ENCODE results near the gene SORCS2. TPM values are rescaled to one million over a fixed set of nuclear protein-coding genes. Genes with fewer than 3 reads are reported as not detected.
A peak's percentile ranks its signal among the peaks of the same experiment; 100 is the strongest.

The SORCS2 gene
- total RNA-seq, 1 donor from 2014 or later: 10.9 TPM

DNA sequence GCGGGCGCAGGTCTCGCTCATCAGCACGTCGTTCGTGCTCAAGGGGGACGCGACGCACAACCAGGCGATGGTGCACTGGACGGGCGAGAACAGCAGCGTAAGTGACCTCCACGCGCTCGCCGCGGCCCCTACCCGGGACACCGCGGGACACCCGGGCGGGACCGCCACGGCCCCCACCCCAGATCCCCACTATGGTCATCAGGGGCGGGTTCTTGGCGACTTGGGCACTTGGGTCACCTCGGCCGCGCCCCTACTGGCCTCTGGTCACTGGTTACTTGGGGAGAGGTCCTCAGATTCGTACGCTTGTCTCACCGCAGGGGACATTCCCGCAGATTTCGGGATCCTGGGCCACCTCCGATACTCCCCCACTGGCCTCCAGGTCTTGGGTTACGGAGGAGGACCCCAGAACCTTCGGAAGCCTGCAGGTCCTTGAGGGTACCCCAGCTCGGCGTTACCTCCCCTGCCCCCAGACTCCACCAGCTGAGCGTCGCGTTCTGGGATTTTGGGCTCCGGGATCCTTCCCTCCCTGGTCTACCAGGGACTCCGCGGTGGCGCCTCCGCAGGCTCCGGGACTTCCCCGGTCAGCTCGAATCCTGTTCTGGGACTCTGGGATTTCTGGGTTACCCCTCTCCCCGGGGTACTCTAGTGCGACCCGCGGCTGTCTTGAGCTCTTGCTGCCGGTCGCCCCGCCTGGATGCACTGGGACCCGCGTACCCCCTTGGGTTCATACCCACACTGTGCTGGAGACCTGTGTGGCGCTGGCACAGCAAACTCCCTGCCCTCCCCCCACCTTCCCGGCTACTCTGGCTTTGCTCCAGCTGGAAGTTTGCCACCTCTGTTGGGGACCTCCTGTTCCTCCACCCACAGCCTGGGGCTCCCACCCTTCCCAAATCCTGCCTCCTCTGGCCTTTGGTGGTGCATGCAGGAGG lies 956 bp downstream of the SORCS2 start:
- Mint-ChIP-seq H3K9me3 (ENCODE audit: low read depth) (no peaks in the 10 kb centered on the region), H3K4me3 (ENCODE audit: unreplicated experiment) (peak overlapping the region; percentile 69), H3K4me1 (ENCODE audit: low read depth) (peaks cover 50% of the 10 kb centered on the region), H3K36me3 (ENCODE audit: low read depth) (no peaks in the 10 kb centered on the region), H3K27me3 (ENCODE audit: low read depth) (peaks cover 24% of the 10 kb centered on the region), H3K27ac (ENCODE audit: unreplicated experiment) (no peak overlapping the region)
- TF ChIP-seq, protein P1, sequence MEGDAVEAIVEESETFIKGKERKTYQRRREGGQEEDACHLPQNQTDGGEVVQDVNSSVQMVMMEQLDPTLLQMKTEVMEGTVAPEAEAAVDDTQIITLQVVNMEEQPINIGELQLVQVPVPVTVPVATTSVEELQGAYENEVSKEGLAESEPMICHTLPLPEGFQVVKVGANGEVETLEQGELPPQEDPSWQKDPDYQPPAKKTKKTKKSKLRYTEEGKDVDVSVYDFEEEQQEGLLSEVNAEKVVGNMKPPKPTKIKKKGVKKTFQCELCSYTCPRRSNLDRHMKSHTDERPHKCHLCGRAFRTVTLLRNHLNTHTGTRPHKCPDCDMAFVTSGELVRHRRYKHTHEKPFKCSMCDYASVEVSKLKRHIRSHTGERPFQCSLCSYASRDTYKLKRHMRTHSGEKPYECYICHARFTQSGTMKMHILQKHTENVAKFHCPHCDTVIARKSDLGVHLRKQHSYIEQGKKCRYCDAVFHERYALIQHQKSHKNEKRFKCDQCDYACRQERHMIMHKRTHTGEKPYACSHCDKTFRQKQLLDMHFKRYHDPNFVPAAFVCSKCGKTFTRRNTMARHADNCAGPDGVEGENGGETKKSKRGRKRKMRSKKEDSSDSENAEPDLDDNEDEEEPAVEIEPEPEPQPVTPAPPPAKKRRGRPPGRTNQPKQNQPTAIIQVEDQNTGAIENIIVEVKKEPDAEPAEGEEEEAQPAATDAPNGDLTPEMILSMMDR (IDR thresholded peaks at IDR 0.05): no peak
- no peak for DNase-seq (ENCODE audit: low spot score)

DNA sequence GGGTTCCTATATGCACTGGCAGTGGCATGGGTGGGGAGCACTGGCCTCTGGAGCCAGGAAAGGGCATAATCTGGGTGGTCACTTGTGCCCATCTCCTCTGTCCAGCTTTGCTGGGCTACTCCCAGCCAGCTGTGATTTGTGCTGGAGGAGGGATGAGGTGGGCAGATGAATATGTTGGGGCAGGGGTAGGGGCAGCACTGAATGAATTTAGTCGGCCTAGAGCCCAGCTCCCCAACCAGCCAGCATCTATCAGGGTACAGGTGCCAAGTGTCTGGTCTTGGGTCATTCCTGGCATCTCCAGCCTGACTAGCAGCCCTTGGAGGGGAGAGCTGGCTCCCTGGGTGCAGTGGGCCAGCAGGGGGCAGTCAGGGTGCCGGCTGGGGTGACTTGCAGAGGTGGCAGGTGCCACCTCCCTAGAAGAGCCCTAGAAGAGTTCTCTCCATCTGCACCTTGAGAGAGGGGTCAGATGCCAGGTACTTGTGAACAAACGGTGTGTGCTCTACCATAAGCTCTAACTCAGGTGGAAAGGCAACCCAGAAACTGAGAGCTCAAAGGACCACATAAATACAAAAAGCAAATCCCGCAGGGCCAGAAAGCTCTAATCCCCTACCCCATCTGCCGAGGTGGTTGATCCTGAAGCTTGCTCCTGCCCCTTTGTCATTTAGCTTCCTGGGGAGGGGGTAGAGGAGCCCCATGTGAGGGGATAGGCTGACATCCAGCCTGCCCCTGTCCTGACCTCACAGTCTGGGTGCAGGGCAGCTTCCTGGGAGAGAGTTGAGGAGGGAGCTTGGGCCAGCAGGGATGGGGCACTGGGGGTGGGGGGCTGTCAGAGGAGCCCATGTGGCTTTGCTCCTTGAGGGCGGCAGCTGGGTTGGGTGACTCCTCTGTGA lies 2.2 kb downstream of the SORCS2 start:
- H3K36me3 Mint-ChIP-seq (ENCODE audit: low read depth): no peaks in the 10 kb centered on the region
- H3K27ac Mint-ChIP-seq (ENCODE audit: unreplicated experiment): peak overlapping the region; percentile 12
- peaks cover 12% of the 10 kb centered on the region for H3K27me3 Mint-ChIP-seq (ENCODE audit: low read depth)
- TF ChIP-seq, protein P1 (IDR thresholded peaks at IDR 0.05): peak; percentile 75
- no peak overlapping the region for H3K4me3 Mint-ChIP-seq (ENCODE audit: unreplicated experiment)
- H3K9me3 Mint-ChIP-seq (ENCODE audit: low read depth): no peaks in the 10 kb centered on the region
- no peak for DNase-seq (ENCODE audit: low spot score)
- peaks cover 52% of the 10 kb centered on the region for H3K4me1 Mint-ChIP-seq (ENCODE audit: low read depth)

DNA sequence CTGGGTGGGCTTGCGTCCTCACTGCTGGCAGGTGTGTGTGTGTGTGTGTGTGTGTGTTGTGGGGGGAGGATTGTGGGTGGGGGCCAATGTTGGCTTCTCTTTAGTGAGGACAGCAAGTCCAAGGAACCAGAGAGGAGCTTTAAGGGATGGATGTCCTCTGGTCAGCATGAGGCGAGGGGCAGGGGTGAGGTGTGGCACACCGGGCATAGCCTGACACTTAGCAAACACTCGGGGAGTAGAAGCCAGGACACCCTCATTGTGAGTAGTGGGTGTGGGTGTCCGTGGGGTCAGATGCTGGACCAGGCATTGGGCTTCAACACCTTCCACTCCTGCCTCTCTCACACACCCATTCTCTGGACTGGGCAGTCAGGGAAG lies 2.8 kb downstream of the SORCS2 start:
- peak overlapping the region; percentile 73 for H3K27ac Mint-ChIP-seq (ENCODE audit: unreplicated experiment)
- H3K27me3 Mint-ChIP-seq (ENCODE audit: low read depth): peaks cover 6% of the 10 kb centered on the region
- H3K4me3 Mint-ChIP-seq (ENCODE audit: unreplicated experiment): no peak overlapping the region
- no peak for DNase-seq (ENCODE audit: low spot score)
- no peaks in the 10 kb centered on the region for H3K36me3 Mint-ChIP-seq (ENCODE audit: low read depth)
- H3K4me1 Mint-ChIP-seq (ENCODE audit: low read depth): peaks cover 52% of the 10 kb centered on the region
- H3K9me3 Mint-ChIP-seq (ENCODE audit: low read depth): no peaks in the 10 kb centered on the region
- TF ChIP-seq, protein P1 (IDR thresholded peaks at IDR 0.05): no peak

DNA sequence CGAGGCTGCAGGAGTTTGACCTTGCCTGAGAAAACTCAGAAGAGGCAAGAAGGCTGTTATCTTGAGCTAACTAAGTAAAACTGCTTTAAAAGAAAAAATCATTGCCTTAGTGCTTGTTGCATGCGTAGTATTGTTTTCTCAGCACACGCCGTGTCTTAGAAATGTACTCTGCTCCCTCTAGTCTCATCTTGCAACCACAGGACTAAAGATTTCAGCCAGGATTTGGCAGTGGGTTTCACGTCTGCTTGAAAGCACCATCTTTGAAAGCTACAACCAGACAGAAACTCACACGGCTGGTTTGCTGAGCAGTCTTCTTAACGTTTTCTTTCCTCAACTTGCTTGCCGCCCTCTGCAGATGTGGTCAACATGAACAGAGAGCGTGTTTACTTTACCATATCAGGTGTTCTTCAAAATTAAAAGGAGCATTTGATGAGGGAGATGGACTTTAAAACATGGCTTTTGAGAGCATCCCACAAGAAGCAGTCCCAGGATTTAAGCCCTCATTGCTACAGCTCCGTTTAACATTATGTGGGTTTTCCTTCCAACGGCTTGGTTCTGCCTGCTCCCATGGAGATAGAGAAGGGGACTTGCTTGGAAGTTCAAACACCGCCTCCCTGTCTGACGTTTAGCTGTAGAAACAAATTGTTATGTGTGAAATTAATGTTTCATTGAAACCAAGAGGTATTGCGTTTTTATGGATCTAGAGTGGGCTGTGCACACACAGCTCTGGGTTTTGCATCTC lies 3.4 kb downstream of the SORCS2 start:
- peaks cover 2% of the 10 kb centered on the region for H3K27me3 Mint-ChIP-seq (ENCODE audit: low read depth)
- TF ChIP-seq, protein P1 (IDR thresholded peaks at IDR 0.05): peak; percentile 7
- no peak for DNase-seq (ENCODE audit: low spot score)

More for the DNA sequence above, 3.4 kb downstream of the SORCS2 start:
- no peak overlapping the region for H3K4me3 Mint-ChIP-seq (ENCODE audit: unreplicated experiment)
- H3K27ac Mint-ChIP-seq (ENCODE audit: unreplicated experiment): peak overlapping the region; percentile 73
- no peaks in the 10 kb centered on the region for H3K36me3 Mint-ChIP-seq (ENCODE audit: low read depth)
- H3K9me3 Mint-ChIP-seq (ENCODE audit: low read depth): no peaks in the 10 kb centered on the region
- peaks cover 52% of the 10 kb centered on the region for H3K4me1 Mint-ChIP-seq (ENCODE audit: low read depth)

Measured in chondrocyte (in vitro differentiated cells).